H9 (cell line): ENCODE data around the gene ATAD3C. TPM values are rescaled to one million over a fixed set of nuclear protein-coding genes. Genes with fewer than 3 reads are reported as not detected.
"Not testable (repeated sequence)": the region's sequence is repeated elsewhere in the genome, so short reads cannot be mapped to it uniquely, and the experiment has no call there.

Experiments used
- DNase-seq: peaks from one replicate; pipeline ENCODE4 v3.0.0-alpha.2; 2017
- H2AFZ ChIP-seq: one replicate; pipeline ENCODE4 v1.6.1; 2013; ENCODE audit warnings: mild to moderate bottlenecking, low read length, control low read depth, moderate library complexity
- H2AK5ac ChIP-seq: 2 replicates; pipeline ENCODE4 v1.6.1; 2013; ENCODE audit warnings: low read length, control low read depth, mixed read lengths; ENCODE audit not compliant: insufficient read length
- H2BK120ac ChIP-seq: one replicate; pipeline ENCODE4 v1.6.1; 2013; ENCODE audit warnings: low read depth, mild to moderate bottlenecking, low read length, control low read depth, inconsistent platforms; ENCODE audit not compliant: poor library complexity, severe bottlenecking
- H2BK12ac ChIP-seq: 2 replicates; pipeline ENCODE4 v1.6.1; 2013; ENCODE audit warnings: low read length, control low read depth, mixed read lengths, low read depth; ENCODE audit not compliant: insufficient read length
- H2BK15ac ChIP-seq: 2 replicates; pipeline ENCODE4 v1.6.1; 2013; ENCODE audit warnings: low read depth, low read length, control low read depth
- H2BK20ac ChIP-seq: one replicate; pipeline ENCODE4 v1.6.1; 2013; ENCODE audit warnings: low read depth, mild to moderate bottlenecking, low read length, control low read depth, inconsistent platforms; ENCODE audit not compliant: poor library complexity, severe bottlenecking
- H2BK5ac ChIP-seq: 2 replicates; pipeline ENCODE4 v1.6.1; 2013; ENCODE audit warnings: low read length, control low read depth, mixed read lengths; ENCODE audit not compliant: insufficient read length
- H3K14ac ChIP-seq: 2 replicates; pipeline ENCODE4 v1.6.1; 2013; ENCODE audit warnings: low read length, control low read depth; ENCODE audit not compliant: insufficient read depth
- H3K18ac ChIP-seq: 2 replicates; pipeline ENCODE4 v1.6.1; 2013; ENCODE audit warnings: low read depth, mild to moderate bottlenecking, mixed read lengths, low read length, control low read depth; ENCODE audit not compliant: insufficient read length
- H3K23ac ChIP-seq: 2 replicates; pipeline ENCODE4 v1.6.1; 2013; ENCODE audit warnings: low read length, control low read depth, mixed read lengths, low read depth; ENCODE audit not compliant: insufficient read length
- H3K23me2 ChIP-seq: 2 replicates; pipeline ENCODE4 v1.6.1; 2013; ENCODE audit warnings: low read depth, mild to moderate bottlenecking, mixed read lengths, low read length, control low read depth; ENCODE audit not compliant: insufficient read length, poor library complexity, severe bottlenecking
- H3K27ac ChIP-seq: 2 replicates; pipeline ENCODE4 v1.5.1; 2013; ENCODE audit warnings: low read length, control low read depth, mixed read lengths, low read depth; ENCODE audit not compliant: insufficient read length
- H3K27me3 ChIP-seq: 2 replicates; pipeline ENCODE4 v1.6.1; 2013; ENCODE audit warnings: low read length, control low read depth, inconsistent platforms; ENCODE audit not compliant: insufficient read depth
- H3K4ac ChIP-seq: 2 replicates; pipeline ENCODE4 v1.6.1; 2013; ENCODE audit warnings: low read depth, mild to moderate bottlenecking, control low read depth, inconsistent platforms, low read length, moderate library complexity
- H3K4me1 ChIP-seq: 2 replicates; pipeline ENCODE4 v1.6.1; 2013; ENCODE audit warnings: low read length, control low read depth, inconsistent platforms; ENCODE audit not compliant: insufficient read depth
- H3K4me2 ChIP-seq: 2 replicates; pipeline ENCODE4 v1.6.1; 2013; ENCODE audit warnings: low read length, control low read depth, mixed read lengths; ENCODE audit not compliant: insufficient read length, insufficient read depth
- H3K56ac ChIP-seq: 2 replicates; pipeline ENCODE4 v1.6.1; 2013; ENCODE audit warnings: low read depth, mild to moderate bottlenecking, mixed read lengths, low read length, control low read depth; ENCODE audit not compliant: insufficient read length
- H3K79me1 ChIP-seq: 2 replicates; pipeline ENCODE4 v1.6.1; 2013; ENCODE audit warnings: low read depth, mild to moderate bottlenecking, moderate library complexity, low read length, control low read depth, inconsistent platforms; ENCODE audit not compliant: insufficient read depth, poor library complexity, severe bottlenecking
- H3K79me2 ChIP-seq: 2 replicates; pipeline ENCODE4 v1.6.1; 2013; ENCODE audit warnings: low read length, control low read depth, inconsistent platforms; ENCODE audit not compliant: insufficient read depth
- H3K9ac ChIP-seq: 2 replicates; pipeline ENCODE4 v1.6.1; 2013; ENCODE audit warnings: low read length, control low read depth, mixed read lengths; ENCODE audit not compliant: insufficient read length; ENCODE audit errors: extremely low read depth
- H3K9me3 ChIP-seq: one replicate; pipeline ENCODE4 v1.6.1; 2013; ENCODE audit warnings: low read depth, low read length, inconsistent platforms; ENCODE audit not compliant: control insufficient read depth
- H3T11ph ChIP-seq: one replicate; pipeline ENCODE4 v1.6.1; 2013; ENCODE audit warnings: mild to moderate bottlenecking, low read length, control low read depth, inconsistent platforms
- H4K20me1 ChIP-seq: one replicate; pipeline ENCODE4 v1.6.1; 2013; ENCODE audit not compliant: control insufficient read depth, insufficient read length, insufficient read depth
- H4K5ac ChIP-seq: 2 replicates; pipeline ENCODE4 v1.6.1; 2013; ENCODE audit warnings: low read depth, mild to moderate bottlenecking, mixed read lengths, low read length, control low read depth; ENCODE audit not compliant: insufficient read length
- H4K8ac ChIP-seq: replicated peaks from 2 replicates; pipeline ENCODE4 v1.6.1; 2013; ENCODE audit warnings: low read length, control low read depth, mixed read lengths, low read depth; ENCODE audit not compliant: insufficient read length
- H4K91ac ChIP-seq: 2 replicates; pipeline ENCODE4 v1.6.1; 2013; ENCODE audit warnings: low read depth, mild to moderate bottlenecking, moderate library complexity, mixed read lengths, low read length, control low read depth; ENCODE audit not compliant: insufficient read length
- H3K27ac Mint-ChIP-seq, 3 experiments: 2 replicates in 2 of 3; 3 replicates in 1 of 3; pipeline ENCODE4 v1.8.0; 2020 to 2021; ENCODE audit warnings: mixed read lengths in 3 of 3, mild to moderate bottlenecking in 1 of 3, moderate library complexity in 1 of 3
- H3K27me3 Mint-ChIP-seq: 2 replicates; pipeline ENCODE4 v1.8.0; 2021; ENCODE audit warnings: low read depth, mild to moderate bottlenecking, moderate library complexity, mixed read lengths
- H3K36me3 Mint-ChIP-seq, 3 experiments: 2 replicates in 2 of 3; 3 replicates in 1 of 3; pipeline ENCODE4 v1.8.0; 2020 to 2021; ENCODE audit warnings: low read depth in 3 of 3, mixed read lengths in 3 of 3; ENCODE audit not compliant: insufficient read depth in 1 of 3
- H3K4me1 Mint-ChIP-seq, 2 experiments: 2 replicates each; pipeline ENCODE4 v1.8.0; 2020; ENCODE audit warnings: mixed read lengths in 2 of 2
- H3K4me3 Mint-ChIP-seq, 2 experiments: 2 replicates in 1 of 2; 3 replicates in 1 of 2; pipeline ENCODE4 v1.8.0; 2020 to 2021; ENCODE audit warnings: mild to moderate bottlenecking in 2 of 2, mixed read lengths in 2 of 2, moderate library complexity in 1 of 2
- H3K9me3 Mint-ChIP-seq, 2 experiments: 2 replicates in 1 of 2; 3 replicates in 1 of 2; pipeline ENCODE4 v1.8.0; 2020; ENCODE audit warnings: mild to moderate bottlenecking in 2 of 2, mixed read lengths in 2 of 2, moderate library complexity in 1 of 2
- WGBS: extraction: QIAGEN DNeasy Blood & Tissue Kit; methylation state at CpG from one replicate; pipeline ENCODE4 v1.1.7; 2013; ENCODE audit warnings: missing lambda C conversion rate, low lambda C conversion rate, mixed read lengths; ENCODE audit not compliant: insufficient read length; ENCODE audit errors: extremely low coverage; 5-methylcytosine and 5-hydroxymethylcytosine counted together
- total RNA-seq: library from RNA; stranded (reverse); gene quantifications from 2 replicates; pipeline ENCODE4 v1.2.1, GENCODE V29; 2021

The ATAD3C gene
- total RNA-seq, 1 experiment from 2014 or later = 7.7 TPM

DNA sequence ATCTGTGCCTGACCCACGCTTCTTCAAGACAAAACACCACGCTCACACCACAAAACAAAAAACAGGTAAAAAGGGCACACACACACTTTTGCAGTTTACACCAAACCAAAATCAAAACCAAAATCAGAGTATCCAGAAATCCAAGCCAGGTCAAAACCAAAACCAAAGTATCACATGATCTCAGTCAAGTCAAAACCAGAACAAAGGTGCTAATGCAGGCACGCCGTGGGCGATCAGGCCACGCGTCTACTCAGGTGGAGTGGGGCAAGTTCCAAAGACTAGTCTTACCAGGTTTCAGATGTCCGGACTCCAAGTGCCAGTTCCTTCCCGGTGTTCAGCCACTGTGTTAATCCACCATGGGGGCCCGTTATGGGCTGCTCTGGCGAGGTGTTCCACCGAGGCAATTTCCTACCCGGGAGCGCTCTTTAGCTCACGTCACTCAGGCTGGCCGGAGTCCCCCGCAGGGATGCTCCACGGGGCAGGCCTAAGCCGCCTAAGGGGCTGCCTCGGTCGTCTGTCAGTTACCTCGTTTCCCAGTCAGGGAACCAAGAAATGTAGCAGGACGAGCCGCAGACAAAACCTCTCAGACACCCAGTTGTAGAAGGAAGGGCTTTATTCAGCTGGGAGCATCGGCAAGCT, 31.5 kb upstream of the ATAD3C start:
- H2BK20ac ChIP-seq, H3K27me3 Mint-ChIP-seq, H4K91ac ChIP-seq, H3K23ac ChIP-seq, H2AK5ac ChIP-seq, H3K18ac ChIP-seq, H3K4me1 ChIP-seq, H2BK120ac ChIP-seq, H3K79me2 ChIP-seq, H3K9me3 Mint-ChIP-seq, H3K36me3 Mint-ChIP-seq, H3K9me3 ChIP-seq, H2BK5ac ChIP-seq, H2BK15ac ChIP-seq, H3K79me1 ChIP-seq, H3K4ac ChIP-seq, H4K5ac ChIP-seq, H2AFZ ChIP-seq, H3K27me3 ChIP-seq, H3K9ac ChIP-seq, H3K27ac ChIP-seq, H3K23me2 ChIP-seq, H3K56ac ChIP-seq, H4K20me1 ChIP-seq, DNase-seq, H4K8ac ChIP-seq, H3T11ph ChIP-seq, H2BK12ac ChIP-seq, H3K14ac ChIP-seq, H3K4me3 Mint-ChIP-seq, H3K4me2 ChIP-seq: not testable (repeated sequence)
- WGBS = no CpG with 5 or more reads among the region's 25 CpGs
- Mint-ChIP-seq H3K27ac (peak overlapping the region in 2 of 3 experiments; percentile 76 to 85; a peak in 4 of 7 replicates), H3K4me1 (peaks cover 42 to 47% of the 10 kb centered on the region in 2 experiments)
